ENCODE results near the gene ZFYVE9. TPM values are rescaled to one million over a fixed set of nuclear protein-coding genes. Genes with fewer than 3 reads are reported as not detected.
"Not testable (repeated sequence)": the region's sequence is repeated elsewhere in the genome, so short reads cannot be mapped to it uniquely, and the experiment has no call there.

ZFYVE9 gene
- total RNA-seq, 2 donors from 2014 or later = 15.8 to 18.5 TPM

DNA sequence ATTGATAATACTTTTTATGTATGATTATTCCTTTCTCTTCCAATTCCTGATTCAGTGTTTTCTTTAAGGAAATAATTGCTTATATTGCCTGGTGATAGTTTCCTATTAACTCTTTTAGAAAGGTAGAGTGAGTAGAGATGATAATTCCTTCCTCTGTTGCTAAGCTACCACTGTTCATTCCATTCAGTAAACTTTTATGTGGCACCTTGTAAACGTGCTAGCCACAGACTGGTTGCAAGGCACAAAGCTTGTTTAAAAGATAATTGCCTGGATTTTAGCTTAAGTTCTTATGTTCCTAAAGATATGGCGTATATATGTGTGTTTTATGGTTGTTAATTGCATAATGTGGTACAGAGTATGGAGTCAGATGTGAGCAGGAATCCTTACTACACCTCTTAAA is 3.2 kb downstream of the ZFYVE9 start:
- no peak for DNase-seq (ENCODE audit: low spot score)
- H3K9me3 ChIP-seq = no peaks in the 10 kb centered on the region
- no peak overlapping the region for H3K4me3 ChIP-seq
- H3K36me3 ChIP-seq = no peaks in the 10 kb centered on the region
- no peak overlapping the region for H3K27ac ChIP-seq
- TF ChIP-seq, protein P1, sequence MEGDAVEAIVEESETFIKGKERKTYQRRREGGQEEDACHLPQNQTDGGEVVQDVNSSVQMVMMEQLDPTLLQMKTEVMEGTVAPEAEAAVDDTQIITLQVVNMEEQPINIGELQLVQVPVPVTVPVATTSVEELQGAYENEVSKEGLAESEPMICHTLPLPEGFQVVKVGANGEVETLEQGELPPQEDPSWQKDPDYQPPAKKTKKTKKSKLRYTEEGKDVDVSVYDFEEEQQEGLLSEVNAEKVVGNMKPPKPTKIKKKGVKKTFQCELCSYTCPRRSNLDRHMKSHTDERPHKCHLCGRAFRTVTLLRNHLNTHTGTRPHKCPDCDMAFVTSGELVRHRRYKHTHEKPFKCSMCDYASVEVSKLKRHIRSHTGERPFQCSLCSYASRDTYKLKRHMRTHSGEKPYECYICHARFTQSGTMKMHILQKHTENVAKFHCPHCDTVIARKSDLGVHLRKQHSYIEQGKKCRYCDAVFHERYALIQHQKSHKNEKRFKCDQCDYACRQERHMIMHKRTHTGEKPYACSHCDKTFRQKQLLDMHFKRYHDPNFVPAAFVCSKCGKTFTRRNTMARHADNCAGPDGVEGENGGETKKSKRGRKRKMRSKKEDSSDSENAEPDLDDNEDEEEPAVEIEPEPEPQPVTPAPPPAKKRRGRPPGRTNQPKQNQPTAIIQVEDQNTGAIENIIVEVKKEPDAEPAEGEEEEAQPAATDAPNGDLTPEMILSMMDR (IDR thresholded peaks at IDR 0.05) = no peak
- peaks cover 0 to 24% of the 10 kb centered on the region in 2 donors for H3K4me1 ChIP-seq
- H3K27me3 ChIP-seq = no peaks in the 10 kb centered on the region

DNA sequence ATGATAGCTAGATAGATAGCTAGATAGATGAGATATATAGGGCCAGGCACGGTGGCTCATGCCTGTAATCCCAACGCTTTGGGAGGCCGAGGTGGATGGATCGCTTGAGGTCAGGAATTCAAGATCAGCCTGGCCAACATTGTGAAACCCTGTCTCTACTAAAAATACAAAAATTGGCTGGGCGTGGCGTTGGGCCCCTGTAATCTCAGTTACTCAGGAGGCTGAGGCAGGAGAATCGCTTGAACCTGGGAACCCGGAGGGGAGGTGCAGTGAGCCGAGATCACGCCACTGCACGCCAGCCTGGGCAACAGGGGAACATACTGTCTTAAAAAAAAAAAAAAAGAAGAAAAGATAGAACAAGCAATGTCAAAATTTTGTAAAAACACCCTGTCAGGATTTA is 8.6 kb downstream of the ZFYVE9 start:
- not testable (repeated sequence) for H3K4me3 ChIP-seq; H3K9me3 ChIP-seq; H3K27ac ChIP-seq; H3K36me3 ChIP-seq; DNase-seq (ENCODE audit: low spot score); H3K27me3 ChIP-seq
- peaks cover 0 to 15% of the 10 kb centered on the region in 2 donors for H3K4me1 ChIP-seq

DNA sequence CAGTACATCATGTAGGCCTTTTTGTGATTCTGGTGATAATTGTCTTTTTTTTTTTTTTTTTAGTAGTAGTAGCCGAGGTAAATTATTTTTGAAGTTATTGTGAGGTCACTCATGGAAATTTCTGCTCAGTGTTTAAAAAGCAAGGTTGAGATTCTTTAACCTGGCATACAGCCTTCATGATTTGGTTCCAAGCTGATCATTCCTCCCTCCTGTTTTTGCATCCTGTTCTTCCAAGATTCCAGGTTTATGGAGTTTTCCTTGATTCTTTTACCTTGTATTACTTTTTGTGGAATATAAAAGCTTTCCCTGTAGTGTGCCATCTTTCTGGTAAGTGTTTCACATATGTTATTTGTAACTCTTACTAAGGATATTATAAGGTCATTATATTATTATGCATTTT is 9.1 kb downstream of the ZFYVE9 start:
- H3K27ac ChIP-seq = no peak overlapping the region
- TF ChIP-seq, protein P1 (IDR thresholded peaks at IDR 0.05) = no peak
- peaks cover 0 to 15% of the 10 kb centered on the region in 2 donors for H3K4me1 ChIP-seq
- H3K27me3 ChIP-seq = no peaks in the 10 kb centered on the region
- H3K36me3 ChIP-seq = no peaks in the 10 kb centered on the region
- no peak overlapping the region for H3K4me3 ChIP-seq
- no peak for DNase-seq (ENCODE audit: low spot score)
- no peaks in the 10 kb centered on the region for H3K9me3 ChIP-seq

DNA sequence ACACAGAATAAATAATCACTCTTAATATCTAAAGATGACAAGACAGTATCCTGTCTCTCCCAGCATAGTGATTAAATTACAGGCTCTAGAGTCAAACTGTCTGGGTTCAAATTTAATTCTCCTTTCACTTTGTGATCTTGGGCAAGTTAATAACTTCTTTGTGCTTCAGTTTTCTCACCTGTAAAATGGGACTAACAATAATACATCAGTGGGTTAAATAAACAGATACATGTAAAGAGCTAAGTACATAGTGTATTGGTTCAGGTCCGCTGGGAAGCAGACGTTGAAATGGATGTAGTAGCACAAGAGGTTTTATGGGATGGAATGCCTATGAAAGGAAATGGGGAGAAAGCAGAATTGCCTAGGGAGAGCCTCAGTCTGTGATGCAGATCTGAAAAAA is 10.7 kb downstream of the ZFYVE9 start:
- H3K4me3 ChIP-seq = no peak overlapping the region
- H3K4me1 ChIP-seq = peaks cover 0 to 15% of the 10 kb centered on the region in 2 donors
- no peak for DNase-seq (ENCODE audit: low spot score)
- no peaks in the 10 kb centered on the region for H3K27me3 ChIP-seq
- no peaks in the 10 kb centered on the region for H3K36me3 ChIP-seq
- H3K27ac ChIP-seq = no peak overlapping the region
- no peaks in the 10 kb centered on the region for H3K9me3 ChIP-seq
- TF ChIP-seq, protein P1 (IDR thresholded peaks at IDR 0.05) = no peak

DNA sequence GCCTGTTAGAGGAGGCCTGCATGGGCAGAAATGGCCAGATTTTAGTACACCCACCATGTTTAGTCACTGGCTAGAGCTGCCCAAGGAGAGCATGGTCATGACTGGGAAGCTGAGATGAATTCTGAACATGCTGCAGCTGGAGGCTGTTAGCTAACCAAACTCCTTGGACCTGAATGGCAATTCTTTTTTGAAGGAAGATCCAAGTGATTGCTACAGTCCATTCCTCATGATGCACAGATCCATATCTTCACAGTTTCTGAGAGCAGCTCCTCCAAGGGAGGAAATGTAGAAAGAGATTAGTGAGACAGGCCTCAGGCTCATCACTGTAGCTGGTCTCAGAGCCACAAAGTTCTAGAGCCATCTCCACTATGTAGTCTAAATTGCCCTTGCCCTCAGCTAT is 11.1 kb downstream of the ZFYVE9 start:
- TF ChIP-seq, protein P1 (IDR thresholded peaks at IDR 0.05) = no peak
- Histone ChIP-seq H3K36me3 (no peaks in the 10 kb centered on the region), H3K4me1 (peaks cover 0 to 15% of the 10 kb centered on the region in 2 donors), H3K27ac (no peak overlapping the region), H3K27me3 (no peaks in the 10 kb centered on the region), H3K9me3 (no peaks in the 10 kb centered on the region), H3K4me3 (no peak overlapping the region)
- no peak for DNase-seq (ENCODE audit: low spot score)

DNA sequence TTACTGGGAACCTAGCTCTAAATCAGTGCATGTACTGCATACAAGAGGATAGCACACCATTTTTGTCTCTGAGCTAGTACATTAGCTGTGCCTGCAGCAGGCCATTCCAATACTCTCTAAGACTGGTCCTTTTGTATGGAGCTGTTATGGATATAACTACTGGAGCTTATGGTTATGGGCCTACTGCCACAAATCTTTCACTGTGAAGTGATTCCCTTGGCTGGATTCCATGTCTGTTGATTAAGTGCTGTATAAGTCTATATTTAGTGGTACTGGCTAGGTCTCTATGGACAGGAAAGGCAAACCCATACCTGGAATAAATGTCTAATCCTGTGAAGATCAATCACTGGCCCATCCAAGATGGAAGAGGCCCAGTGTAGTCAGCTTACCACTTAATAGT is 12.0 kb downstream of the ZFYVE9 start:
- Histone ChIP-seq H3K36me3 (no peaks in the 10 kb centered on the region), H3K27ac (no peak overlapping the region), H3K9me3 (no peaks in the 10 kb centered on the region), H3K27me3 (no peaks in the 10 kb centered on the region), H3K4me3 (no peak overlapping the region), H3K4me1 (peaks cover 0 to 24% of the 10 kb centered on the region in 2 donors)
- no peak for DNase-seq (ENCODE audit: low spot score)
- TF ChIP-seq, protein P1 (IDR thresholded peaks at IDR 0.05) = no peak
